Esophagus mucosa (tissue), 1 donor: ENCODE results near the gene COL1A1. TPM values are rescaled to one million over a fixed set of nuclear protein-coding genes. Genes with fewer than 3 reads are reported as not detected.

Source experiments
- ATAC-seq: fragments of 200-7000 bp; cut with Tn5 transposase; one replicate; pipeline ENCODE4 v1.9.1; 2020
- total RNA-seq: library from RNA; stranded (reverse); gene quantifications from one replicate; pipeline ENCODE4 v1.2.4, GENCODE V29; 2023
- donor health status: DM: yes; HTN: yes; CAD: no.

Gene COL1A1
- total RNA-seq, 1 donor from 2014 or later = 42.7 TPM

- peak; percentile 7 for ATAC-seq
Observed at GRCh38 chr17:50213026-50214022, 11.9 kb upstream of the COL1A1 start.

- ATAC-seq = no peak
Observed at GRCh38 chr17:50212121-50212843, 10.9 kb upstream of the COL1A1 start.

- no peak for ATAC-seq
Observed at GRCh38 chr17:50211249-50212120, 10.1 kb upstream of the COL1A1 start.

GRCh38 chr17:50210240-50211225 lies 9.1 kb upstream of the COL1A1 start:
- ATAC-seq = peak; percentile 28

- peak; percentile 41 for ATAC-seq
Observed at GRCh38 chr17:50209472-50210239, 8.2 kb upstream of the COL1A1 start.

GRCh38 chr17:50209133-50209471 lies 7.7 kb upstream of the COL1A1 start:
- ATAC-seq = no peak

- ATAC-seq = no peak
Observed at GRCh38 chr17:50208611-50209061, 7.2 kb upstream of the COL1A1 start.

- no peak for ATAC-seq
Observed at GRCh38 chr17:50207792-50208567, 6.5 kb upstream of the COL1A1 start.

GRCh38 chr17:50207315-50207714 lies 5.9 kb upstream of the COL1A1 start:
- ATAC-seq = no peak

GRCh38 chr17:50206604-50207293 lies 5.3 kb upstream of the COL1A1 start:
- ATAC-seq = no peak

- ATAC-seq = no peak
Observed at GRCh38 chr17:50205963-50206505, 4.6 kb upstream of the COL1A1 start.

- no peak for ATAC-seq
Observed at GRCh38 chr17:50205111-50205962, 3.9 kb upstream of the COL1A1 start.

- ATAC-seq = no peak
Observed at GRCh38 chr17:50204431-50204830, 3.0 kb upstream of the COL1A1 start.

GRCh38 chr17:50203604-50204345 lies 2.3 kb upstream of the COL1A1 start:
- ATAC-seq = no peak

GRCh38 chr17:50203086-50203485 lies 1.7 kb upstream of the COL1A1 start:
- ATAC-seq = no peak

GRCh38 chr17:50200457-50201275 lies 765 bp downstream of the COL1A1 start:
- peak; percentile 77 for ATAC-seq
